ENCODE data around the gene RPS6KA6. TPM values are rescaled to one million over a fixed set of nuclear protein-coding genes. Genes with fewer than 3 reads are reported as not detected.
A peak's percentile ranks its signal among the peaks of the same experiment; 100 is the strongest.

Gene RPS6KA6
- total and polyA plus RNA-seq, 4 donors: 4.9 to 15.3 (median 9.6) TPM

DNA sequence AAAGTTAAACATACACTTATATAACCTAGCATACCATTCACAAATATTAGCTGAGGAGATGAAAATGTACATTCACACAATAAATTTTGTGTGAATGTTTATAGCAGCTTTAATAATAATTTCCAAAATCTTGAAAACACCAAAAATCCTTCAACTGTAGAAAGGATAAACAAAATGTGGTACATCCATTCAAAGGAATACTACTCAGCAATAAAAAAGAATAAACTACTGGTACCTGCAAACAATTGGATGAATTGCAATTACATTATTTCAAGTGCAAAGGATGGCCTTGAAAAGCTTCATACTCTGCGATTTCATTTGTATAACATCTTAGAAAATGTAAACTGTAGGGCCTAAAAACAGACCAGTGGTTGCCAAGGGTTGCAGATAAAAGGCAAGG is 11.7 kb upstream of the RPS6KA6 start:
- no peaks in the 10 kb centered on the region for H3K4me1 ChIP-seq (ENCODE audit: control insufficient read depth in 1 of 2, insufficient read depth in 2 of 2, low read length in 2 of 2)
- H3K4me3 ChIP-seq (ENCODE audit: low read length in 2 of 2): no peak overlapping the region
- H3K36me3 ChIP-seq (ENCODE audit: control insufficient read depth in 1 of 2, insufficient read depth in 2 of 2, low read length in 1 of 2): no peaks in the 10 kb centered on the region
- H3K27ac ChIP-seq (ENCODE audit: low read depth in 1 of 2, low read length in 2 of 2): no peak overlapping the region
- intact Hi-C loops (cut with DNase I): no loop called here
- ATAC-seq (ENCODE audit: low FRiP score) (no peak), DNase-seq (no peak)
- WGBS, 2 donors: 63 to 90% methylated on average over 1 of the region's 1 CpG
- no peaks in the 10 kb centered on the region for H3K9me3 ChIP-seq (ENCODE audit: control insufficient read depth, low read length)
- no peaks in the 10 kb centered on the region for H3K27me3 ChIP-seq (ENCODE audit: control insufficient read depth in 1 of 2, insufficient read depth in 2 of 2, low read length in 1 of 2)

- no peak for DNase-seq
- intact Hi-C loops (cut with DNase I): no loop called here
- ATAC-seq (ENCODE audit: low FRiP score): no peak
- H3K4me1 ChIP-seq (ENCODE audit: control insufficient read depth in 1 of 2, insufficient read depth in 2 of 2, low read length in 2 of 2): no peaks in the 10 kb centered on the region
- WGBS, 2 donors: 25 to 31% methylated on average over 1 of the region's 1 CpG
- H3K9me3 ChIP-seq (ENCODE audit: control insufficient read depth, low read length): no peaks in the 10 kb centered on the region
- no peaks in the 10 kb centered on the region for H3K36me3 ChIP-seq (ENCODE audit: control insufficient read depth in 1 of 2, insufficient read depth in 2 of 2, low read length in 1 of 2)
- H3K27me3 ChIP-seq (ENCODE audit: control insufficient read depth in 1 of 2, insufficient read depth in 2 of 2, low read length in 1 of 2): no peaks in the 10 kb centered on the region
- H3K4me3 ChIP-seq (ENCODE audit: low read length in 2 of 2): no peak overlapping the region
- H3K27ac ChIP-seq (ENCODE audit: low read depth in 1 of 2, low read length in 2 of 2): no peak overlapping the region
Observed at GRCh38 chrX:84197550-84197949, 9.6 kb upstream of the RPS6KA6 start.

- ATAC-seq (ENCODE audit: low FRiP score) (no peak), DNase-seq (no peak)
- H3K27me3 ChIP-seq (ENCODE audit: control insufficient read depth in 1 of 2, insufficient read depth in 2 of 2, low read length in 1 of 2): no peaks in the 10 kb centered on the region
- no peak overlapping the region for H3K4me3 ChIP-seq (ENCODE audit: low read length in 2 of 2)
- intact Hi-C loops (cut with DNase I): no loop called here
- no peaks in the 10 kb centered on the region for H3K36me3 ChIP-seq (ENCODE audit: control insufficient read depth in 1 of 2, insufficient read depth in 2 of 2, low read length in 1 of 2)
- no peaks in the 10 kb centered on the region for H3K9me3 ChIP-seq (ENCODE audit: control insufficient read depth, low read length)
- no peaks in the 10 kb centered on the region for H3K4me1 ChIP-seq (ENCODE audit: control insufficient read depth in 1 of 2, insufficient read depth in 2 of 2, low read length in 2 of 2)
- no peak overlapping the region for H3K27ac ChIP-seq (ENCODE audit: low read depth in 1 of 2, low read length in 2 of 2)
- WGBS, 2 donors: 72 to 88% methylated on average over 1 of the region's 1 CpG
Observed at GRCh38 chrX:84192006-84192405, 4.0 kb upstream of the RPS6KA6 start.

DNA sequence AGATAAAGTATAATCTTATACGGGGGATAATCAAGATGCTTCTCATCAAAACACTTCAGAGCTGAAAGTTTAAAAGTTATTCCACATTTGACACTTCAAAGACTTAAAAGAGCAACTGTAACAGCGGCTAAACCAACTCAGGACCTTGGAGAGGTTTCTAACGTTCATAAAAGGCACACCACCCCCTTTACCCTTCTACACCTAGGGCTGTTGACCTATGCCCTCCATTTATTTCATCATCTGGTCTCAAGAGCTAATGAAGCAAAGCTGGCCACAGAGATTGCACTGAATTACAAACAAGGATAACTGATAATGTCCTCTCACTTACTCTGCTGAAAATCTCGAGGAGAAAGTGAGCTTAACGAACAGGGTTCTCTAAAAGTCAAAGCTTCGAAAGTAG is 1.1 kb upstream of the RPS6KA6 start:
- no peaks in the 10 kb centered on the region for H3K9me3 ChIP-seq (ENCODE audit: control insufficient read depth, low read length)
- H3K36me3 ChIP-seq (ENCODE audit: control insufficient read depth in 1 of 2, insufficient read depth in 2 of 2, low read length in 1 of 2): no peaks in the 10 kb centered on the region
- 48 to 52% methylated on average over 6 of the region's 6 CpGs for WGBS, 2 donors
- no peak overlapping the region for H3K27ac ChIP-seq (ENCODE audit: low read depth in 1 of 2, low read length in 2 of 2)
- DNase-seq (no peak), ATAC-seq (ENCODE audit: low FRiP score) (no peak)
- no peaks in the 10 kb centered on the region for H3K27me3 ChIP-seq (ENCODE audit: control insufficient read depth in 1 of 2, insufficient read depth in 2 of 2, low read length in 1 of 2)
- H3K4me1 ChIP-seq (ENCODE audit: control insufficient read depth in 1 of 2, insufficient read depth in 2 of 2, low read length in 2 of 2): no peaks in the 10 kb centered on the region
- H3K4me3 ChIP-seq (ENCODE audit: low read length in 2 of 2): no peak overlapping the region
- intact Hi-C loops (cut with DNase I): loop anchor here in 1 of 2 donors (5.0 kb wide), 1 partner anchor 313 kb away; the partner anchor contains the start of gene HDX

DNA sequence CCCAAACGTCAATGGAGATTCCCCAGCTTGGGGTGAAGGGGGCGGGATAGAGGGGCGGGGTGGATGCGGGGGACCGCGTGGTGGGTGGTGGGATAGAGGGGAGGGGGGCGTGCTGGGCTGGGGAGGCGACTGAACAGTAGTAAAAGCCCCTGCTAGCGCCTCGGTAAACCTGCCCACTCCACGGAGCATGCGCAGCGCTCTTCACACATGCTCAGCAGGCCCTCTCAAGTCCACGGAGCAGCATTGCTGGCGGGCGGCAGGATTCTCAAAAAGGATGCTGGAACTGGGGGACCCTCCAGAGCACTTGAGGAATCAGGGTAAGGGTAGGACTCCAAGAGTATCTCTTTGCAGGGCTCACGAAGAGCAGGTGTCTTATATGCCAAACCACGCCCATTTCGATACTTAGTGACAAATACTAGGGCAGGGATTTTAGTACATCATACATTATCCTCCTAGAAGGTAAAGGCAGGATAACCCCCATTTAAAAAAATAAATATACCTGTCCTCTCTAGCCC is 378 bp upstream of the RPS6KA6 start:
- Histone ChIP-seq H3K9me3 (ENCODE audit: control insufficient read depth, low read length) (no peaks in the 10 kb centered on the region), H3K27me3 (ENCODE audit: control insufficient read depth in 1 of 2, insufficient read depth in 2 of 2, low read length in 1 of 2) (no peaks in the 10 kb centered on the region), H3K27ac (ENCODE audit: low read depth in 1 of 2, low read length in 2 of 2) (no peak overlapping the region), H3K4me1 (ENCODE audit: control insufficient read depth in 1 of 2, insufficient read depth in 2 of 2, low read length in 2 of 2) (no peaks in the 10 kb centered on the region), H3K36me3 (ENCODE audit: control insufficient read depth in 1 of 2, insufficient read depth in 2 of 2, low read length in 1 of 2) (no peaks in the 10 kb centered on the region), H3K4me3 (ENCODE audit: low read length in 2 of 2) (peak overlapping the region; percentile 67 to 79)
- WGBS, 2 donors: 4 to 29% methylated on average over 18 to 19 of the region's 19 CpGs
- DNase-seq: peak; percentile 64 to 86
- intact Hi-C loops (cut with DNase I): loop anchor here in 1 of 2 donors (5.0 kb wide), 1 partner anchor 314 kb away; the partner anchor contains the start of gene HDX
- ATAC-seq (ENCODE audit: low FRiP score): peak; percentile 75

- Histone ChIP-seq H3K36me3 (ENCODE audit: control insufficient read depth in 1 of 2, insufficient read depth in 2 of 2, low read length in 1 of 2) (no peaks in the 10 kb centered on the region), H3K27me3 (ENCODE audit: control insufficient read depth in 1 of 2, insufficient read depth in 2 of 2, low read length in 1 of 2) (no peaks in the 10 kb centered on the region), H3K27ac (ENCODE audit: low read depth in 1 of 2, low read length in 2 of 2) (no peak overlapping the region), H3K4me3 (ENCODE audit: low read length in 2 of 2) (peak overlapping the region; percentile 67 to 79), H3K4me1 (ENCODE audit: control insufficient read depth in 1 of 2, insufficient read depth in 2 of 2, low read length in 2 of 2) (no peaks in the 10 kb centered on the region), H3K9me3 (ENCODE audit: control insufficient read depth, low read length) (no peaks in the 10 kb centered on the region)
- 8 to 33% methylated on average over 28 of the region's 28 CpGs for WGBS, 2 donors
- DNase-seq: no peak
- ATAC-seq (ENCODE audit: low FRiP score): no peak
- intact Hi-C loops (cut with DNase I): loop anchor here in 1 of 2 donors (5.0 kb wide), 1 partner anchor 315 kb away; the partner anchor contains the start of gene HDX
Observed at GRCh38 chrX:84186603-84187532, 1.1 kb downstream of the RPS6KA6 start.

GRCh38 chrX:84182516-84182915 is 5.5 kb downstream of the RPS6KA6 start:
- DNase-seq (no peak), ATAC-seq (ENCODE audit: low FRiP score) (no peak)
- H3K4me3 ChIP-seq (ENCODE audit: low read length in 2 of 2): no peak overlapping the region
- intact Hi-C loops (cut with DNase I): no loop called here
- no peaks in the 10 kb centered on the region for H3K4me1 ChIP-seq (ENCODE audit: control insufficient read depth in 1 of 2, insufficient read depth in 2 of 2, low read length in 2 of 2)
- no peaks in the 10 kb centered on the region for H3K9me3 ChIP-seq (ENCODE audit: control insufficient read depth, low read length)
- H3K27me3 ChIP-seq (ENCODE audit: control insufficient read depth in 1 of 2, insufficient read depth in 2 of 2, low read length in 1 of 2): no peaks in the 10 kb centered on the region
- WGBS, 2 donors: 74 to 89% methylated on average over 2 of the region's 2 CpGs
- no peak overlapping the region for H3K27ac ChIP-seq (ENCODE audit: low read depth in 1 of 2, low read length in 2 of 2)
- no peaks in the 10 kb centered on the region for H3K36me3 ChIP-seq (ENCODE audit: control insufficient read depth in 1 of 2, insufficient read depth in 2 of 2, low read length in 1 of 2)

DNA sequence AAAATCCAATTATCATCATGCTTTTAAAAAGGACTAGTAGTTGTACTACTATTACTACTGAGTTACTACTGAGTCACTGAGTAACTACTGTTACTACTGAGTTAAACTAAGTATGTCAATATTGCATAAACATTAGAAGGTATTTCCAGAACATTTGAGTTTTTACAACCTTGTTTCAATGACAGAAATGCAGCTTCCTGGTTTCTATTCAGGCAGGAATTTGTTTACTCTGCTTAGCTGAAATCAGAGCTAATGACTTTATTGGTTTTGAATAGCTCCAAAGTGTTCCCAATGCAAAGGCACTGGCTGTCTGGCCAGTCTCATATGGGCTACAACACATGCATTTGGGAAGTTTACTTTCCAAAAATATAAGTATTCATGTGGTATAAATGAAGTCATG is 12.0 kb downstream of the RPS6KA6 start:
- no peaks in the 10 kb centered on the region for H3K9me3 ChIP-seq (ENCODE audit: control insufficient read depth, low read length)
- H3K27me3 ChIP-seq (ENCODE audit: control insufficient read depth in 1 of 2, insufficient read depth in 2 of 2, low read length in 1 of 2): no peaks in the 10 kb centered on the region
- ATAC-seq (ENCODE audit: low FRiP score): no peak
- no peak for DNase-seq
- intact Hi-C loops (cut with DNase I): no loop called here
- no peaks in the 10 kb centered on the region for H3K36me3 ChIP-seq (ENCODE audit: control insufficient read depth in 1 of 2, insufficient read depth in 2 of 2, low read length in 1 of 2)
- H3K4me1 ChIP-seq (ENCODE audit: control insufficient read depth in 1 of 2, insufficient read depth in 2 of 2, low read length in 2 of 2): peaks cover 0 to 1% of the 10 kb centered on the region in 2 donors
- no peak overlapping the region for H3K4me3 ChIP-seq (ENCODE audit: low read length in 2 of 2)
- no peak overlapping the region for H3K27ac ChIP-seq (ENCODE audit: low read depth in 1 of 2, low read length in 2 of 2)

- Histone ChIP-seq H3K4me3 (ENCODE audit: low read length in 2 of 2) (no peak overlapping the region), H3K4me1 (ENCODE audit: control insufficient read depth in 1 of 2, insufficient read depth in 2 of 2, low read length in 2 of 2) (peaks cover 0 to 1% of the 10 kb centered on the region in 2 donors), H3K36me3 (ENCODE audit: control insufficient read depth in 1 of 2, insufficient read depth in 2 of 2, low read length in 1 of 2) (no peaks in the 10 kb centered on the region), H3K27me3 (ENCODE audit: control insufficient read depth in 1 of 2, insufficient read depth in 2 of 2, low read length in 1 of 2) (no peaks in the 10 kb centered on the region), H3K27ac (ENCODE audit: low read depth in 1 of 2, low read length in 2 of 2) (no peak overlapping the region), H3K9me3 (ENCODE audit: control insufficient read depth, low read length) (no peaks in the 10 kb centered on the region)
- no peak for DNase-seq
- intact Hi-C loops (cut with DNase I): no loop called here
- no peak for ATAC-seq (ENCODE audit: low FRiP score)
- 81 to 95% methylated on average over 3 of the region's 3 CpGs for WGBS, 2 donors
Observed at GRCh38 chrX:84175274-84175673, 12.7 kb downstream of the RPS6KA6 start.

All from aorta (tissue), 5 donors.